ENCODE data around the gene DHDH.
A peak's percentile ranks its signal among the peaks of the same experiment; 100 is the strongest.

DNA sequence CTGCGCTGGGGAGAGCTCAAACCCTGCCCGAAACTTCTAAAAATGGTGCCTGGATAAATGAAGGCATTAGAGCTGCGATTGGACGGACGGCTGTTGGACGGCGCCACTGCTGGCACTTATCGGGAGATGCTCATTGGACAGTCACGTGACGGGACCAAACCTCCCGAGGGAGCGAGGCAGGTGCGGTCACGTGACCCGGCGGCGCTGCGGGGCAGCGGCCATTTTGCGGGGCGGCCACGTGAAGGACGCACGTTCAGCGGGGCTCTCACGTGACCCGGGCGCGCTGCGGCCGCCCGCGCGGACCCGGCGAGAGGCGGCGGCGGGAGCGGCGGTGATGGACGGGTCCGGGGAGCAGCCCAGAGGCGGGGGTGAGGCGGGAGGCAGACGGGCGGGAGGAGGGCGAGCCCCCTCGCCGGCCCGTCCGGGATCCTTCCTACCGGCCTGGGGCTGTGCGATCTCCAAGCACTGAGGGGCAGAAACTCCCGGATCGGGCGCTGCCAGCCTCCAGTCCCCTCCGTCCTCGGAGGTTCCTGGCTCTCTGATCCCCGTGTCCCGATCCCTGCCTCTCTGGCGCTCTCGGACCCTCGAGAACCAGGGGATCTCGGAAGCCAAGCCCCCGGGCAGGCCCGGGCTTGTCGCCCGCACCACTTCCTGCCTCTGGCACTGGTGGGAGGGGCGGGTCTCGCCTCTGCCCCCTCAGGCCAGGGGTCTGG is 21.3 kb downstream of the DHDH start, which contains the start of gene BAX:
- TF ChIP-seq POLR2A (IDR thresholded peaks at IDR 0.05) = peak; percentile 74
- TF ChIP-seq, protein P1, sequence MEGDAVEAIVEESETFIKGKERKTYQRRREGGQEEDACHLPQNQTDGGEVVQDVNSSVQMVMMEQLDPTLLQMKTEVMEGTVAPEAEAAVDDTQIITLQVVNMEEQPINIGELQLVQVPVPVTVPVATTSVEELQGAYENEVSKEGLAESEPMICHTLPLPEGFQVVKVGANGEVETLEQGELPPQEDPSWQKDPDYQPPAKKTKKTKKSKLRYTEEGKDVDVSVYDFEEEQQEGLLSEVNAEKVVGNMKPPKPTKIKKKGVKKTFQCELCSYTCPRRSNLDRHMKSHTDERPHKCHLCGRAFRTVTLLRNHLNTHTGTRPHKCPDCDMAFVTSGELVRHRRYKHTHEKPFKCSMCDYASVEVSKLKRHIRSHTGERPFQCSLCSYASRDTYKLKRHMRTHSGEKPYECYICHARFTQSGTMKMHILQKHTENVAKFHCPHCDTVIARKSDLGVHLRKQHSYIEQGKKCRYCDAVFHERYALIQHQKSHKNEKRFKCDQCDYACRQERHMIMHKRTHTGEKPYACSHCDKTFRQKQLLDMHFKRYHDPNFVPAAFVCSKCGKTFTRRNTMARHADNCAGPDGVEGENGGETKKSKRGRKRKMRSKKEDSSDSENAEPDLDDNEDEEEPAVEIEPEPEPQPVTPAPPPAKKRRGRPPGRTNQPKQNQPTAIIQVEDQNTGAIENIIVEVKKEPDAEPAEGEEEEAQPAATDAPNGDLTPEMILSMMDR (IDR thresholded peaks at IDR 0.05) = peak in 1 of 4 donors; percentile 11
